Activated CD8-positive, alpha-beta memory T cell treated with anti-CD3 and anti-CD28 coated beads for 4 hours (primary cell): ENCODE results near the gene CD274.
"Not testable (repeated sequence)": the region's sequence is repeated elsewhere in the genome, so short reads cannot be mapped to it uniquely, and the experiment has no call there.

Experiments used
- DNase-seq, 2 donors: peaks; one replicate each; pipeline ENCODE4 v3.0.0-alpha.2; 2020; ENCODE audit warnings: low read depth in 2 of 2

CD274 gene

DNA sequence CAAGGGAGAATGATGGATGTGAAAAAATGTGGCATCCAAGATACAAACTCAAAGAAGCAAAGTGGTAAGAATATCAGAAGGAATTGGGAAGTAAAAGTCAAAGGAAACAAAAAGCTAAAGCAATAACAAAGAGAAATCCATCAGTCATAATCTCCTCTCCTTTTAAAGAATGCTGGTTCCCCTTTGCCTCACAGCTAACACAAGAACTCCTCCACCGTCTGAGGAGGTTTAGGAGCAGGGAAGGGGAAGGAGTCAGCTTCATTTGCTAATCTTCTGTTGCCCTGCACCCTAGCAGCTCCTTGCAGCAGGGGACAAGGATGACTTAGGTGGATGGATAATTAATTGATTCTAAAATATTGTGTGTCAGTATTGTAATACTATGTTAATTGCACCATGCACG is 16.4 kb downstream of the CD274 start:
- DNase-seq = no peak

DNA sequence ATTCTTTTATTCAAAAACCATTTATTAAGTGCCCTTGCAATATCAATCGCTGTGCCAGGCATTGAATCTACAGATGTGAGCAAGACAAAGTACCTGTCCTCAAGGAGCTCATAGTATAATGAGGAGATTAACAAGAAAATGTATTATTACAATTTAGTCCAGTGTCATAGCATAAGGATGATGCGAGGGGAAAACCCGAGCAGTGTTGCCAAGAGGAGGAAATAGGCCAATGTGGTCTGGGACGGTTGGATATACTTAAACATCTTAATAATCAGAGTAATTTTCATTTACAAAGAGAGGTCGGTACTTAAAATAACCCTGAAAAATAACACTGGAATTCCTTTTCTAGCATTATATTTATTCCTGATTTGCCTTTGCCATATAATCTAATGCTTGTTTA is 18.5 kb downstream of the CD274 start:
- no peak for DNase-seq

DNA sequence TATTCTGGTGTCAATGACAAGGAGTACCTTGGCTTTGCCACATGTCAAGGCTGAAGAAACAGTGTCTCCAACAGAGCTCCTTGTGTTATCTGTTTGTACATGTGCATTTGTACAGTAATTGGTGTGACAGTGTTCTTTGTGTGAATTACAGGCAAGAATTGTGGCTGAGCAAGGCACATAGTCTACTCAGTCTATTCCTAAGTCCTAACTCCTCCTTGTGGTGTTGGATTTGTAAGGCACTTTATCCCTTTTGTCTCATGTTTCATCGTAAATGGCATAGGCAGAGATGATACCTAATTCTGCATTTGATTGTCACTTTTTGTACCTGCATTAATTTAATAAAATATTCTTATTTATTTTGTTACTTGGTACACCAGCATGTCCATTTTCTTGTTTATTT is 19.8 kb downstream of the CD274 start:
- DNase-seq = no peak

DNA sequence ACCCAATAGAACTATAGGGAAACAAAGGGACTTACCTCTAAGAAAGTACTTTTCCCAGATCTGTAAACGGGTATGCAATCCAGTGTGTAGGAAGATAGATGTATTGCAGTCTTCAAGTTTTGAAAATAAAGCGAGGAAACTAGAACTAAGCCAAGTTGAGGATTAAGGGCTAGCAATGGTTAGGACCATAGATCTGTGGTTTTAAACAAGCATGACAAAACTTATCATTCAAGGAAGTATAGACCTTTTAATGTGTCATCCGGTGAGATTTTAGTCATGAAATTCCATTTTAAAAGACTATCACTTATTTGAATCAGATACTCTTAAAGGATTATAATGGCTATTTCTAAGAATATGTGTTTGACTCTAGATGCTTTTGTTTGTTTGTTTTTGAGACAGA is 20.5 kb downstream of the CD274 start:
- no peak for DNase-seq

DNA sequence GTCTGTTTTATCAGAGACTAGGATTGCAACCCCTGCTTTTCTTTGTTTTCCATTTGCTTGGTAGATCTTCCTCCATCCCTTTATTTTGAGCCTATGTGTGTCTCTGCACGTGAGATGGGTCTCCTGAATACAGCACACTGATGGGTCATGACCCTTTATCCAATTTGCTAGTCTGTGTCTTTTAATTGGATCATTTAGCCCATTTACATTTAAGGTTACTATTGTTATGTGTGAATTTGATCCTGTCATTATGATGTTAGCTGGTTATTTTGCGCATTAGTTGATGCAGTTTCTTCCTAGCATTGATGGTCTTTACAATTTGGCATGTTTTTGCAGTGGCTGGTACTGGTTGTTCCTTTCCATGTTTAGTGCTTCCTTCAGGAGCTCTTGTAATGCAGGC is 25.3 kb downstream of the CD274 start:
- DNase-seq = not testable (repeated sequence)

DNA sequence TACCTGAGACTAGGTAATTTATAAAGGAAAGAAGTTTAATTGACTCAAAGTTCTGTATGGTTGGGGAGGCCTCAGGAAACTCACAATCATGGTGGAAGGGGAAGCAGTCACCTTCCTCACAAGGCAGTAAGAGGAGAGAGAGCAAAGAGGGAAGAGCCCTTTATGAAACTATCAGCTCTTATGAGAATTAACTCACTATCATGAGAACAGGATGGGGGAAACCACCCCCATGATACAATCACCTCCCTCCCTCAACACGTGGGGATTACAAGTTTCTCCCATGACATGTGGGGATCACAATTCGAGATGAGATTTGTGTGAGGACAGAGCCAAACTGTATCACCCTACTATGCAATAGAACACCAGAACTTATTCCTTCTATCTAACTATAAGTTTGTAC is 27.9 kb downstream of the CD274 start:
- DNase-seq = no peak

DNA sequence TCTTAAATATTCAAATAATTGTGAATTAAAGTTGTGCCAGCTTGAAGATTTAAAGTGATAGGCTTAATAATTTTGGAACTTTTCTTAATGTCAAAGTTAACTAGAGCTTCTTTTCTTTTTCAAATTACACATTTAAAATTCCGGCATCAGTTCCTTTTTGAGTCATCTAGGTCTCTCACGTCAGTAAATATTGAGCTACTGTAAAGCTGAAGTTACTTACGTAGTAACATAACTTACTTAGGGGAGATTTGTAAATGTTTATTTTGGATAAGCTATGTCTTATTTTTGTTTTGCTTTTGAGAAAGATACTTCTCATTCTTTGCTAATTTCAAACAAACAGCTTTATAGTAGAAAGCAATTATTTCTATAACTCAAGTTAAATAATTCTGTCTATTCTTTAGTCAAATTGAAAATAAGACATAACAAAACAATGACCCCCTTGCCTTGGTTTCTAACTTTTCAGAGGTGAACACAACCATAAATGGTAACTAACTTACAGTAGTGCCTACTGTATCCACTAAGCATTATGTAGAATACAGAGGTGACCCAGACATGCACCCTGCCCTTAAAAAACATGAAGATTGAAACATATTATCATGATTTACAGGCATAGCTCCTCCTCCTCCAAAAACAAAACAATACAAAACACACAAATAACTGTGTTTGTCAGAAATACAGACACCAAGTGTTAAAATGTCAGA is 29.8 kb downstream of the CD274 start:
- no peak for DNase-seq

DNA sequence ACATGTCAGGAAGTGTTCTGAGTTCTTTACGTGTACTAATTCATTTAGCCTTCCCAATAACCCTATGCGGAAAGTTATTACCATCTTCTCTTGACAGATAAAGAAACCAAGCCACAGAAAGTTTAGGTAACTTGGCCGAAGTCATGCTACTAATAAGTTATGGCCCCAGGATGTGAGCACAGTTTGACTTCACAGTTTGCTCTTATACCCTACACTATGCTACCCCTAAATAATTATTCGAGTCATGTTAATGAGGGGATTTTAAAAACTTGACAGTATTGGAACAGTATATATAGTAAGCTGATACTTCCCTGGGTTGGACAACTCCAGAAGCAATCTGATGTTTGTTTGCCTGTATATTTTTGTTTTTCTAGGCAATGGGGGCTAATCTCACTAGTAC is 30.6 kb downstream of the CD274 start:
- DNase-seq = no peak

DNA sequence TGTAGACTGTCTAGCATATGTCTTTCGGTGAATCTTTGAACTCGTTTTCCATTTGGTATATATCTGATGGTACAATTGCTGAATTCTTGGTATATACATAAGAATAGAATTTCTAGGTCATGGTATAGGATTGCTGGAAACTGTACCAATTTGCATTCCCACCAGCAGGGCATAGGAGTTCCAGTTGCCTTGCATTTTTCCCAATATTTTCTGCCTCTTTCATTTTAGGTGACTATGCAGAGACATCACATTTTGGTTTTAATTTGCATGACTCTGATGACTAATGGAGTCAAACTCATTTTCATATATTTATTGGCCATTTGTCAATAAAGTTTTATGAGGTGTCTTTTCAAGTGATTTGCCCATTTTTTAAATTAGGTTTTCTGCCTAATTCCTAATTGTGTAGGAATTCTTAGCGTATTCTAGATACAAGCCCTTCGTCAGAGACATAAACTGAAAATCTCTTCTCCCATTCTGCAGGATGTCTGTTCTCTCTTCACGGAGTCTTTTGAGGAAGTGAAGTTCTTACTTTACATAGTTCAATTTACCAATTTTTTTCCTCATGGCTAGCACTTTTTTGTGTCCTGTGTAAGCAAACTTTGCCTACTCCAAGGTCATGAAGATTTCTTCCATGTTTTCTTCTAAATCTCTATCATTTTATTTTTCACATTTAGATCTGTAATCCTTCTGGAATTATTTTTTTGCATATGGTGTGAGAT is 31.1 kb downstream of the CD274 start:
- DNase-seq = no peak

DNA sequence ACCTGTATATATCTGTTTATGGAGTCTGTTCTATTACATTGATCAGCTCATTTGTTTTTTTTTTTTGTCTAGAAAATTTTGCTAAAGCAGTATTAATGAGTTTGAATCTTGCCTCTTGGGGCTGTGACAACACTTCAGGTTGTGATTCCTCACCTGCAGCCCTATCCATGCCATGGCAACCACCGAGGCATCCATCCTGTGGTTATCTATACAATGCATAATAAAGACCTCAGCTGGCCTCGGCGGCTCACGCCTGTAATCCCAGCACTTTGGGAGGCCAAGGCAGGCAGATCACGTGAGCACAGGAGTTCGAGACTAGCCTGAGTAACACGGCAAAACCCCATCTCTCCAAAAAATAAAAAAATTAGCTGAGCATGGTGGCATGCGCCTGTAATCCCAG is 31.9 kb downstream of the CD274 start:
- DNase-seq = no peak

DNA sequence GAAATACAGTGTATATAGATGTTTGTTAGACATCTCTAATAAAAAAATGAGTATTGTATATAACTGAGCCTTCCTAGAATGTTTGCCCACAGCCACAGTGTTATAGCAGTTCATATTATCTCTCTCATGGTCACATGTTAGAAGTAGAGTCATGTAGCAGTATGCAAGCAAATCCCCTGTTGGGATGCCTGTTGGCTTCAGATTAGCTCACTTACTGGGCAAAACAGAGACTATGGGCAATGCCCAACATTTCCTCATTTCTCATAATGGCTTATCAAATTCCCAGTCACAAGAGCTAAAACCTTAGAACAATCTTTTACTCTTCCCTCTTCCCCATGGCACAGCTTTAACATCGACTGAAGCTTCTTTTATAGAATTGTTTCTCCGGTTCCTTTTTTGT is 33.0 kb downstream of the CD274 start:
- DNase-seq = no peak

DNA sequence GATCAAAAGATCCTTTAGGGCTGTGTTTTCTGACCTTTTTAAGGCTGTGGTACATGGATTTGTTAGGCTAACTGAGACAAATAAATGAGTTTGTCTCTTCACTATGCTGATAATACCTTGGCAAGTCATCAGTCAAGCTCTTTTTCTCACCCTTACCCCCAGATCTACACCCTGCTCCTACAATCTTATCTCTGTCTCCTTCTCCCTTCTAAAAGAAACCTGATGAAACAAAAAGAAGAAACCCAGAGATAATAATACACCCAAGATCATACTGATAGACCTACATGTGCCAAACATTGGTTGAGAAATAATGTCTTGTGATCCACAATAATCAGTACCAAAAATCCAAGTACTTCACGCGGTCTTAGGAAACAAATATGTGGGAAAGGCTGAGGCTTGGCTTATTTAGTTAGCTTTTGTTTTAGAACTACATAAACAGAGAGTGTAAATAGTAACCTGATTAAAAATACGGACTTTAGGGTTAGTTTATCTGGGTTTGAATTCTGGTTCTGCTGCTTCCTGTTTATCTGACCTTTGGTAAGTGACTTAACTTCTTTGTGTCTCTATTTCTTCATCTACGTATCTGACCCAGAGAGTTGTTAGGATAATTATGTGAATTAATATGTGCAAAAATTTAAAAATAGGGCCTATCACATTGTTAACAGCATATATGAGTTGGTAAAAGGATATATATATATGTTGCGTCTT is 35.2 kb downstream of the CD274 start:
- DNase-seq = no peak

DNA sequence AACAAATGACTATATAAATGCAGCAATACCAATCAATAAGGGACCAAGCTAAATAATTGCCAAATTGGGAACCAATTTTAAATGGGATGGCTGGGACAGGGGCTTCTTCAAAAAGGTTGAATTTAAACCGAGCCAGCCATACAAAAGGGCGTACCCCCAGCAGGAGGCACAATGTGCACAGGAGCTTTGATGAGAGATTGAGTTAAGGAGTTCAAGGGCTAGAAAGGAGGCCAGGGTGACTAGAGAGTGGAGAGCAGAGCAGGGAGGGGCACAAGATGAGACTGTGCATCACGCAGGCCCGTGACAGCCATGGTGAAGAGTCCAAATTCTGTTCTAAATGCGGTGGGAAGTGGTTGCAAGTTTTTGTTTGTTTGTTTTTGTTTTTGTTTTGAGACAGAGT is 36.6 kb downstream of the CD274 start:
- DNase-seq = no peak

DNA sequence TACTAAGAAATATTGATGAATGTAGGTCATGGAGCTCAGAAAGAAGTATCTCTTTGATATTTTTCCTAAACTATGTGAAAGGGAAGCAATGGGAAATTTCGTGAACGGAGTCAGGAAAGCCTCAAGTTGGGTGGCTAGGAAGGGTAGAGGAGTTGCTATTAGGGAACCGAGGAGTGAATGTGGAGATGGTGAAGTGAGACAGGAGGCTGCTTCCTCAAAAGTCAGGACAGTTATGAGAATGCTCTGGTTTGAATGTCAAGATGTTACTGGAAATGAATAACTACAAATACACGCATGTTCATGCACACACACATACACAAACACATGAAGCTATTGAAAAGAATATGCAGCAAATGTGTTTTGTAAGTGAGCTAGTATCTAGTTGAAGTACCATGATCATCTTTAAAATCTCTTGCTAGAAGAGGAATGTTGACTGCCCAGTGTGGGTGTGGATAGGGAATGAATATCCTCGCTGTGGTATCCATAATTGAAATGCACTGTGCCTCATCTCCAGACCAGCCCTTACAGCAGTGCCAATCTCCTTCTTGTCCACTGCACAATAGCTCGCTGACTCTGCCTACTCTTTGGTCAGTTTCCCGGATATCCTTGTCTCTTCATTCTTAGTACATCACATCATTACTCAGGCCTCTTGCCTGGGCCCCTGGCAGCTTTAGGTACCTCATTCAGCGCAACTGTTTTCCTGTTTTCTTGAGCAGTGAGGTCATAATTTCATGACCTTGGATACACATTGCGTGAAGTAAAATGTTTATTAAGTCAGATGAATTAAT is 38.1 kb downstream of the CD274 start:
- no peak for DNase-seq

DNA sequence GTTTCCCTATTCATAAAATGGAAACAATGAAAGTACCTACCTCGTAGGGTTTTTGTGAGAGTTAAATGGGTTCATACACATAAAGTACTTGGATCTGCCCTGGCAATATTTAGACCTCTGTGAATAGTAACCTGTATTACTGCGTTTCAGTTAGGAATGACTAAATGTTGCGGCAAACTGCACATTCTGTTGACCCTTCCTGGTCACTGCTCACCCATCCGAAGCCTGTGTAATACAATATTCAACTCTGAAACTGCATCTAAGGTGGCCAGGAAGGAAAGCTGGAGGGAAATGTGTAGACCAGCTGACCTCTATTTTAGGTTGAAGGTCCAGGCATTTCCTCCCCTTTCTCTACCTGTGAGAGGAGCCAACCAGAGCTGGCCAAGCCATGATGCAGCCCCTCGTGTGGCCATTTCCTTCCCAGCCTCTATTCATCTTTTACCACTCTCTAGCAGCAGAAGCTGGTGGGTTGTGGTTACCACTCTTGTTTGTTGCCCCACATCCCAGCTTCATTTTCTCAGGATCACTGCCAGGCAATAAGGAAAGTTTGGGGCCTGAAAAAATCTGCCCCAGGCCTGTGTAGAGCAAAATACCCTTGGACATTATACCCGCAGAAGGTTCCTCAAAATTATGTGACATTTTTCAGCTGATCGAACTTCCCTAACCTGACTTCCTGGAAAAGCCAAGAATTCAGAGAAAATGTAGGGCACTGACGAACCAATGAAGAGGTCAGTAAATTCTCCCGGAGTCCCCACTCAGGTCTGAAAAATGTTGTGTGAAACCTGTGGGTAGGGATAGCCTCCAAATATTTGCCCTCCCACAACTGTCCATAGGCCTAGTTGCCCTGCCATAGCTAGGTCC is 39.5 kb downstream of the CD274 start:
- no peak for DNase-seq

DNA sequence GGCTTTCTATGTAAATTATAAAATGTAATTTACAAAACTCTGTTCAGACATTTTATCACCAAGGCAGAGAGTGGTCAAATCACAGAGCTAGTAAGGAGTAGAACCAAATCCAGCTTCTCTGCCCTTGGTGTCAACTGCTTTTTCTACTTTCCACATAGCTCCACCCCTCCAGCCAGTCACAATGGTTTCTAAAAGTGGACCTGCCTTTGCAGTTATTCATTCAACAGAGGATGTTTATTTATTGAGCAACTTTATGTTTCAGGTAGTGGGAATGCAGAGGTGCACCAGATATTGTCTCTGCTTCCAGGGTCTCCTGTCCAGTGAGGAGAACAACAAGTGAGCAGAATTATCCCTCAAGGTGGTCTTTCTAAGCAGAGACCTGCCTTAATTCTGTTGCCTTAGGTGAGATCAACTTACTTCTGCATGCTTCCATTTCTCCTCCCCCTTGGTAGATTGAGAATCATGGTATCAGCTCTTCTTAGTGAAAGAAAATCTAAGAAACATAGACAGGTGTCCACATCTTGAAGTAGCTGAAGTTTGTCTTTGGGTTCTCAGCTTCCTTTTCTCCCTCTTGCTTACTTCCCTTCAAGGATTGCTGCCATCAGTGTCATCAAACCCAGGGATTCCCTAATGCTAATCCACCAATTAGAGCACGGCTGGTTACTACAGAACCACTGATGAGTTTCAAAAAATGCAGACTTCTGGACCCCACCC is 42.8 kb downstream of the CD274 start:
- DNase-seq = no peak

DNA sequence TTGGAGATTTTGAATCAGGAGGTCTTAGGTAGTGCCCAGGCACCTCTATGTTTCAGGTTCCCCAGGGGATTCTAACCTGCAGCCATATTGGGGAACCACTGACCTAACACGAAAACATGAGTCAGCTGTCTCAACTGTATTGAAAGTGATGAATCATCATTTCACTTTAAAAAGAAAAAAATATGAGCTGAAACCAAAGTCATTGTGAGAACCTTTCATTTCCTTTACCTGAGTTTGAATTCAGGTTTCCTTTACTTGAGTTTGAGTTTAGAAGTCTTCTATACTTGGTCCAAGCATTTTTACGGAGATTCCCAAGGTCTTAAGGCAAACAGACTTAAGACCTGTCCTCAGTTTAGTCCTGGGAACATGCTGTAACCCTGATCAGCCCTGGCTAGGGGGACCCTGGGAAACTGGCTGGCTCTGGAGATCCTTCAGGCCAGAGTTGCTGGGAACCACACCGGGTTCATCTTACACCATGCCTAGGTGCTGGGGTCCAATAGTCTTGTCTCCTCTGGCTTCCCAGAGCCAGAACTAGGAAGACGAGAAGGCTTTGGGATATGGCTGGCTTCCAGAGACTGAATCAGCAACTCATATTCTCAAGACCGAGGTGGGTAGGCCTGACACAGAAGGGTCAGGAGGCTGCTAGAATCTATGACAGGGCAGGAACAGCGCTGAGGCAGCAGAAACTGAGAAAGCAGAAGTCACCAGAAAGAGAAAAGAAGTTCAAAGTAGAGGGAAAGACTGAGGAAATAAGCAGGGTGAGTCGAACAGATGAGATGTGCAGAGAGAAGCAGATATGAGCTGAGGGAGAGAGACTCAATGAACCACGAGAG is 43.6 kb downstream of the CD274 start:
- no peak for DNase-seq

DNA sequence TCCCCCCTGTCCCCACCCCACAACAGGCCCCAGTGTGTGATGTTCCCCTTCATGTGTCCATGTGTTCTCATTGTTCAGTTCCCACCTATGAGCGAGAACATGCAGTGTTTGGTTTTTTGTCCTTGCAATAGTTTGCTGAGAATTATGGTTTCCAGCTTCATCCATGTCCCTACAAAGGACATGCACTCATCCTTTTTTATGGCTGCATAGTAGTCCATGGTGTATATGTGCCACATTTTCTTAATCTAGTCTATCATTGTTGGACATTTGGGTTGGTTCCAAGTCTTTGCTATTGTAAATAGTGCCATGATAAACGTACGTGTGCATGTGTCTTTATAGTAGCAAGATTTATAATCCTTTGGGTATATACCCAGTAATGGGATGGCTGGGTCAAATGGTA is 44.4 kb downstream of the CD274 start:
- DNase-seq = not testable (repeated sequence)

DNA sequence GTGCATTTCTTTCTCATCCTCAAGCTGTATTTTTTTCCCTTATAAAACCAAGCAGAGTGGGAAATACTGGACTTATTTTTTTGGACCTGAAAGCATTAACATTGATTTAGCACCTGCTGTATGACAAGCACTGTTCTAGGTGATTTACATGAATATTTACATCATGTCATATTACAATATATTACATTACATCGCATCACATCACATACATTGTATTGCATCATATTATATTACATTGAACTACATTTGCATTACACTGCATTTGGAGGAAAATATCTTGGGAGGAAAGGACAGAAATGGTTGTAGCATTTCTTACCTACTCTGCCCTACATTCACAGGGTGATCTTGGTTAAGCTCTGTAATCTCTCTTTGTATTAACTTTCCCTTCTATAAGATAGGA is 48.8 kb downstream of the CD274 start:
- DNase-seq = no peak

DNA sequence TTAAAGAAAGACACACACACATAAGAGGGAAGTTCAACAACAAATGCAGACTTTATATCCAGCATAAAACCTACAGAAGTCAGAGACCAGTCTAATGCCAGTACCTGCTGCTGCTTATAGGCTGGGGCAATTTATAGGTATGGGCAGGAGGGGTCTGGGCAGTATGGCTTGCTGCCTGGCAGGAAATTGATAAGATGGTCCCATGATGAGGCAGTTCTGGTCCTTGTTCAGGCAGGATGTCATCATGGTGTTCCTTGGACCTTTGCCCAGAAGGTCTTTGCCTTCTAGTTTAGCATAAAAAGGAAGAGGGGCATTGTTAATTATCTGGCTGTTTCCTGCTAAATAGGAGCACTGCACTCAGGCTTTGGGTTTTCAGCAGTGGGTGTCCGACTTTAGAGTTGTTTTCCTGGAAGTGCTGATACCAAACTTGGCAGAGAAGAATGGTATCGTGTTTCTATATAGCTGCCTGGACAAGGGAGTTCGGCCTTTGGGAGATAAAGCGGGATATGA is 49.6 kb downstream of the CD274 start:
- DNase-seq = no peak
